HG02870 (cell line): ENCODE measurements around the gene TOR1B.
"Not testable (repeated sequence)": the region's sequence is repeated elsewhere in the genome, so short reads cannot be mapped to it uniquely, and the experiment has no call there.

Source experiments
- ATAC-seq: cut with Tn5 transposase; IDR thresholded peaks from one replicate; pipeline ENCODE4 v1.9.1; 2021; ENCODE audit warnings: mild to moderate bottlenecking, moderate library complexity; ENCODE audit not compliant: unreplicated experiment

TOR1B gene

GRCh38 chr9:129776566-129776937, 26.4 kb upstream of the TOR1B start:
- ATAC-seq: no peak

- ATAC-seq: no peak
Measured at GRCh38 chr9:129776938-129777768, 25.8 kb upstream of the TOR1B start.

- no peak for ATAC-seq
Measured at GRCh38 chr9:129777769-129778130, 25.2 kb upstream of the TOR1B start.

- ATAC-seq: no peak
Measured at GRCh38 chr9:129778469-129778868, 24.5 kb upstream of the TOR1B start.

- ATAC-seq: no peak
Measured at GRCh38 chr9:129779560-129780190, 23.3 kb upstream of the TOR1B start.

- no peak for ATAC-seq
Measured at GRCh38 chr9:129781131-129781530, 21.9 kb upstream of the TOR1B start.

- ATAC-seq: no peak
Measured at GRCh38 chr9:129781981-129782380, 21.0 kb upstream of the TOR1B start.

GRCh38 chr9:129783516-129784361, 19.2 kb upstream of the TOR1B start:
- no peak for ATAC-seq

- ATAC-seq: not testable (repeated sequence)
Measured at GRCh38 chr9:129784970-129785369, 18.0 kb upstream of the TOR1B start.

- no peak for ATAC-seq
Measured at GRCh38 chr9:129785866-129786265, 17.1 kb upstream of the TOR1B start.

- ATAC-seq: no peak
Measured at GRCh38 chr9:129786481-129786880, 16.5 kb upstream of the TOR1B start.

- no peak for ATAC-seq
Measured at GRCh38 chr9:129794549-129794948, 8.4 kb upstream of the TOR1B start.

- ATAC-seq: not testable (repeated sequence)
Measured at GRCh38 chr9:129796029-129796428, 7.0 kb upstream of the TOR1B start.

GRCh38 chr9:129798973-129799372, 4.0 kb upstream of the TOR1B start:
- ATAC-seq: no peak

GRCh38 chr9:129801504-129801903, 1.5 kb upstream of the TOR1B start:
- ATAC-seq: no peak

GRCh38 chr9:129803676-129804060, 684 bp downstream of the TOR1B start:
- no peak for ATAC-seq

GRCh38 chr9:129806061-129806460, 3.1 kb downstream of the TOR1B start:
- ATAC-seq: no peak

- ATAC-seq: no peak
Measured at GRCh38 chr9:129809346-129809745, 6.4 kb downstream of the TOR1B start.

GRCh38 chr9:129810116-129810515, 7.1 kb downstream of the TOR1B start:
- no peak for ATAC-seq

- ATAC-seq: no peak
Measured at GRCh38 chr9:129810788-129811187, 7.8 kb downstream of the TOR1B start.

GRCh38 chr9:129811967-129812363, 9.0 kb downstream of the TOR1B start:
- ATAC-seq: no peak

- no peak for ATAC-seq
Measured at GRCh38 chr9:129812385-129812784, 9.4 kb downstream of the TOR1B start.
